ENCODE data around the gene NCL.
"Not testable (repeated sequence)": the region's sequence is repeated elsewhere in the genome, so short reads cannot be mapped to it uniquely, and the experiment has no call there.

NCL gene

DNA sequence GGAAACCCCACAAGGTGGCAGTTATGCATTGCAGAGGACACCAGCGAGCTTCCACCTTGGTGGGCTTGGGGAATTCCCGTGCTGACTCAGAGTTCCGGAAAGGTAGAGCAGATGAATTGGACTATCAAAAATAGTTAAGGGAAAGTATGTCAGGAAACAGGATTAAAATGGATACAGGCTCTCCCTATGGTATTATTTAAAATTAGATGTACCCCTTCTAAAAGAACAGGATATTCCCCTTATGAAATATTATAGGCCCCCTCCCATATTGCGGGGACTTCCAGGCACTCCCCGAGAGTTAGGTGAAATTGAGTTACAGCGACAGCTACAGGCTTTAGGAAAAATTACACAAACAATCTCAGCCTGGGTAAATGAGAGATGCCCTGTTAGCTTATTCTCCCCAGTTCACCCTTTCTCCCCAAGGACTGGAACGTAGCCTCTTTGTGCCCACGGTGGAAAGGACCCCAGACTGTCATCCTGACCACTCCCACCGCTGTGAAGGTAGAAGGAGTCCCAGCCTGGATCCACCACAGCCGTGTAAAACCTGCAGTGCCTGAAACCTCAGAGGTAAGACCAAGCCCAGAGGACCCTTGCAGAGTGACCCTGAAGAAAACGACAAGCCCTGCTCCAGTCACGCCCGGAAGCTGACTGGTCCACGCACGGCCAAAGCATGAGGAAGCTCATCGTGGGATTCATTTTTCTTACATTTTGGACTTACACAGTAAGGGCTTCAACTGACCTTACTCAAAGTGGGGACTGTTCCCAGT is 58.5 kb downstream of the NCL start:
- peak in 1 of 2 donors; percentile 30 for DNase-seq (ENCODE audit: low read depth in 2 of 2)

- DNase-seq (ENCODE audit: low read depth in 2 of 2): not testable (repeated sequence)
These were observed 60.1 kb downstream of the NCL start for GRCh38 chr2:231404183-231404578.

Measured in stimulated activated CD4-positive, alpha-beta T cell treated with anti-CD3 and anti-CD28 coated beads, Interleukin-1b, Interleukin-23, amount 100 ng/mL, for 4 hours (primary cell).